ENCODE data around the gene SERP2. TPM values are rescaled to one million over a fixed set of nuclear protein-coding genes. Genes with fewer than 3 reads are reported as not detected.
"Not testable (repeated sequence)": the region's sequence is repeated elsewhere in the genome, so short reads cannot be mapped to it uniquely, and the experiment has no call there.

SERP2 gene
- 1 to 10 TPM; 1.6 to 5.2 TPM for total RNA-seq

DNA sequence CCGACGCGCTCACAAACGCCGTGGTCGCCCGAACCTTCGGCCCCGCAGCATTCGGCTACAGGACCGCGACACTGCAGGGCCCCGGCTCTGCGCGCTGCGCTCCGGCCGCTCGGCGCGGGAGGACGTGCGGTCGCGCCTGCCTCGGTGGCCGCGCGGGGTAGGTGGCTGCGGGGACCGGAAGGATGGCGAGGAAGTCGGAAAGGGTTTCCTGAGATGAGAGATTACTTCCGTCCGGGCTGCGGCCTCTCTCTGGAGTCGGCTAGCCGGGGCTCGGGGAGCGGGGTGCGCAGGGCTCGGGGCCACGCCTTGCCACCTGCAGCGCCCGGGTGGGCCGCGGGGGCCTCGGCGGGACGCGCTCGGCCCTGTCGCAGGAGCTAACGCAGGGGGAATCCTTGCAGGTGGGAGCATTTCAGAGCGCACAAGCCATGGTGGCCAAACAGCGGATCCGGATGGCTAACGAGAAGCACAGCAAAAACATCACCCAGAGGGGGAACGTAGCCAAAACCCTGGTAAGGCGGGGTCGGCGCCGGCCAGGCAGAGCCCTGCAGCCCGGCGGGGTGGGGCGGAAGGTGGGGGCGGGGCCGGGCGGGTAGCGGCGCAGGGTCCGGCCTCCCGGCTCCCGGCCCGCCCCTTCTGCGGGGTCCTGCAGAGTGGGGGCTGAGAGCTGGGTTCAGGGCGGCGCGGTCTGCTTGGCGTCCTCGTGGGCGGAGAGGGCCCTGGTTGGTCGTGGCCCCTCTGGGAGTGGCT is at the start of gene SERP2:
TSS of gene SERP2 (plus strand) at position 224 of the 747 bp plus-strand sequence. CDS start at position 426, 202 bp downstream.
- peaks cover 0 to 3% of the 10 kb centered on the region in 2 donors for H3K27me3 ChIP-seq
- WGBS, 2 donors = 0 to 3% methylated on average over 1 to 60 of the region's 83 CpGs
- TF ChIP-seq POLR2A (IDR thresholded peaks at IDR 0.05) = no peak
- TF ChIP-seq, protein P1, sequence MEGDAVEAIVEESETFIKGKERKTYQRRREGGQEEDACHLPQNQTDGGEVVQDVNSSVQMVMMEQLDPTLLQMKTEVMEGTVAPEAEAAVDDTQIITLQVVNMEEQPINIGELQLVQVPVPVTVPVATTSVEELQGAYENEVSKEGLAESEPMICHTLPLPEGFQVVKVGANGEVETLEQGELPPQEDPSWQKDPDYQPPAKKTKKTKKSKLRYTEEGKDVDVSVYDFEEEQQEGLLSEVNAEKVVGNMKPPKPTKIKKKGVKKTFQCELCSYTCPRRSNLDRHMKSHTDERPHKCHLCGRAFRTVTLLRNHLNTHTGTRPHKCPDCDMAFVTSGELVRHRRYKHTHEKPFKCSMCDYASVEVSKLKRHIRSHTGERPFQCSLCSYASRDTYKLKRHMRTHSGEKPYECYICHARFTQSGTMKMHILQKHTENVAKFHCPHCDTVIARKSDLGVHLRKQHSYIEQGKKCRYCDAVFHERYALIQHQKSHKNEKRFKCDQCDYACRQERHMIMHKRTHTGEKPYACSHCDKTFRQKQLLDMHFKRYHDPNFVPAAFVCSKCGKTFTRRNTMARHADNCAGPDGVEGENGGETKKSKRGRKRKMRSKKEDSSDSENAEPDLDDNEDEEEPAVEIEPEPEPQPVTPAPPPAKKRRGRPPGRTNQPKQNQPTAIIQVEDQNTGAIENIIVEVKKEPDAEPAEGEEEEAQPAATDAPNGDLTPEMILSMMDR (IDR thresholded peaks at IDR 0.05) = no peak
- intact Hi-C loops (cut with DNase I) = no loop called here
- peak within 1 kb of the TSS; percentile 22 to 51 for H3K4me3 ChIP-seq
- H3K27ac ChIP-seq = peak within 1 kb of the TSS in 2 of 4 donors; percentile 10 to 14
- peaks cover 9% of the 10 kb centered on the region for H3K4me1 ChIP-seq
- H3K9me3 ChIP-seq = no peaks in the 10 kb centered on the region
- no peaks in the 10 kb centered on the region for H3K36me3 ChIP-seq (replicated peaks in 1 of 2; ENCODE audit: insufficient read depth in 1 of 2, low read depth in 2 of 2)
- ATAC-seq (peak; percentile 57), DNase-seq (peak in 3 of 4 donors; percentile 18 to 40 (median 29))

DNA sequence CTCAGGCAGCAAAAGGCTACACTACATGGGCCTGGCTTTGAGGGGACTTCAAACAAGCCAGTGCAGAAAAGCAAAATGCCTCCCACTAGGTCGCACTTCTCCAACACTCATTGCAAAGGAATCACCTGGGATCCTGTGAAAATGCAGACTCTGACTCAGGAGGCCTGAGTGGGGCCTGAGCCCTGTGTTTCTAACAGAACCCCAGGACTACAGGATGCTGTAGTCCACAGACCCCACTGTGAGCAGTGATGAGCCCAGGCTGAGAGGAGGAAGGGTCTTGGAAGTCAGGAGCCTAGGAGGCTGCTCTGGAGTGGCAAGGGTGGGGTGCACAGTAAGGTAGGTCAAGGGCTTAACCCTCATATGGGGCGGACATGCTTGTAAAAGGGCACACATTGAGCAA is 46.7 kb upstream of the SERP2 start:
- TF ChIP-seq, protein P1 (IDR thresholded peaks at IDR 0.05) = no peak
- TF ChIP-seq POLR2A (IDR thresholded peaks at IDR 0.05) = no peak
- Histone ChIP-seq H3K27me3 (no peaks in the 10 kb centered on the region), H3K4me3 (no peak overlapping the region), H3K36me3 (replicated peaks in 1 of 2; ENCODE audit: insufficient read depth in 1 of 2, low read depth in 2 of 2) (no peaks in the 10 kb centered on the region), H3K27ac (no peak overlapping the region), H3K9me3 (no peaks in the 10 kb centered on the region), H3K4me1 (no peaks in the 10 kb centered on the region)
- no peak for DNase-seq
- WGBS, 2 donors = 80 to 89% methylated on average over 2 of the region's 2 CpGs
- ATAC-seq = no peak
- intact Hi-C loops (cut with DNase I) = no loop called here

DNA sequence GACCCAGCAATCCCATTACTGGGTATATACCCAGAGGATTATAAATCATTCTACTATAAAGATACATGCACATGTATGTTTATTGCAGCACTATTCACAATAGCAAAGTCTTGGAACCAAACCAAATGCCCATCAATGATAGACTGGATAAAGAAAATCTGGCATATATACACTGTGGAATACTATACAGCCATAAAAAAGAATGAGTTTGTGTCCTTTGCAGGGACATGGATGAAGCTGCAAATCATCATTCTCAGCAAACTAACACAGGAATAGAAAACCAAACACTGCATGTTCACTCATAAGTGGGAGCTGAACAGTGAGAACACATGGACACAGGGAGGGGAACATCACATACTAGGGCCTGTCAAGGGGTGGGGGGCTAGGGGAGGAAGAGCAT is 44.6 kb upstream of the SERP2 start:
- intact Hi-C loops (cut with DNase I); H3K36me3 ChIP-seq (replicated peaks in 1 of 2; ENCODE audit: insufficient read depth in 1 of 2, low read depth in 2 of 2); H3K27ac ChIP-seq; DNase-seq; H3K4me1 ChIP-seq; H3K9me3 ChIP-seq; ATAC-seq; H3K4me3 ChIP-seq; H3K27me3 ChIP-seq: not testable (repeated sequence)

DNA sequence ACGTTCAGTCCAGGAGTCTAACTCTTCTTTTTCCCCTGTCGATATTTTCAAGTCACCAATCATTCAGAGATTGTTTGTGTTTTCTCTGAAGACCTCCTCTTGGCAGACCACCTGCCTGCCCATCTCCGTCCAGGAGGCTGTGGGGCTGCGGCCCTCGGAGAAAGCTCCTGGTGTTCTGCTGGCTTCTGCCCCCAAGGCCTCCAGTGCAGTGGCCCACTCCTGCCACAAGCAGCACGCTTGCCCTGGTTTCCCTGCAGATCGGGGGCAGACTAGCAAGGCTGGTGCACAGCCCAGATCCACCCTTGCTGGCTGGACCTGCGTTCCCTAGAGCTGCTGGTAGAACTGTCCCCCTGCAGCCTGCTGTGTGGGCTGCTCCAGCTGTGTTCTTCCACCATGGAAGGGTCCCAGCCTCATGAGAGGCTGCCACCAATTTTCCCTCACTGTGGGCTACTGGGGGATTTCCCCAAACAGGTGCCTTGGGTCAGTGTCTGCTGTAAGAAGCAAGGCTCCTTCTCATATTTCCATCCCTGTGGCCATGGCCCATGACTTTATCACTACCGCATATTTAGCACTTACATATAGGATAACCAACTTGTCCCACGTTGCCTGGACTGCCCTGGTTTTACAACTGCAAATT is 43.6 kb upstream of the SERP2 start:
- intact Hi-C loops (cut with DNase I) = no loop called here
- ATAC-seq (no peak), DNase-seq (no peak)
- Histone ChIP-seq H3K27me3 (no peaks in the 10 kb centered on the region), H3K27ac (no peak overlapping the region), H3K9me3 (no peaks in the 10 kb centered on the region), H3K36me3 (replicated peaks in 1 of 2; ENCODE audit: insufficient read depth in 1 of 2, low read depth in 2 of 2) (no peaks in the 10 kb centered on the region), H3K4me3 (no peak overlapping the region), H3K4me1 (no peaks in the 10 kb centered on the region)
- WGBS, 2 donors = 83 to 87% methylated on average over 7 to 10 of the region's 10 CpGs
- TF ChIP-seq POLR2A (IDR thresholded peaks at IDR 0.05) = no peak
- TF ChIP-seq, protein P1 (IDR thresholded peaks at IDR 0.05) = no peak

DNA sequence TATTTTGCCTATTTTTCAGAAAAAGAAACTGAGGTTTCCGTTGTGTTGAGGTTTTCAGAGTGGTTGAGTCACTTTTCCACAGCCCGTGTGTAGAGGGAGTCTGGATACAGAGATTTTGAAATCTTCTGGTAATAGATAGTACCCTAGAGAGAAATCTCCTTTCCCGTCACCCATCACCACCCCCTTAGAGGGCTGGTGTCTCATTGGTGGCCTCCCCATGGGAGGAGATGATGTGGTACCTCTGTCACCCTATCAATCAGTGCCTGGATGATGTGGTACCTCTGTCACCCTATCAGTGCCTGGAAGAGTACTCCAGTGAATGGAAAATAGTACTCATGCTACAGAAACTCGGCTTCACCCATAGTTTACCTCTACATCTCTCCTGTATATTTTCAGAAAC is 42.2 kb upstream of the SERP2 start:
- no peak for TF ChIP-seq POLR2A (IDR thresholded peaks at IDR 0.05)
- TF ChIP-seq, protein P1 (IDR thresholded peaks at IDR 0.05) = no peak
- no peaks in the 10 kb centered on the region for H3K36me3 ChIP-seq (replicated peaks in 1 of 2; ENCODE audit: insufficient read depth in 1 of 2, low read depth in 2 of 2)
- 78 to 86% methylated on average over 4 of the region's 4 CpGs for WGBS, 2 donors
- ATAC-seq (no peak), DNase-seq (no peak)
- H3K27me3 ChIP-seq = no peaks in the 10 kb centered on the region
- H3K9me3 ChIP-seq = no peaks in the 10 kb centered on the region
- no peak overlapping the region for H3K4me3 ChIP-seq
- no peak overlapping the region for H3K27ac ChIP-seq
- intact Hi-C loops (cut with DNase I) = no loop called here
- H3K4me1 ChIP-seq = no peaks in the 10 kb centered on the region
